T-helper 2 cell treated with Interferon-gamma antibody and Interleukin-4, amounts not matched to agents 5 μg/mL and 100 μg/mL, for 36 hours (primary cell): ENCODE results near the gene TUBB8B.
"Not testable (repeated sequence)": the region's sequence is repeated elsewhere in the genome, so short reads cannot be mapped to it uniquely, and the experiment has no call there.

Experiments used
- DNase-seq: peaks from one replicate; pipeline ENCODE4 v3.0.0; 2021; ENCODE audit warnings: low spot score
- H3K27ac Mint-ChIP-seq: one replicate; pipeline ENCODE4 v1.8.0; 2021; ENCODE audit warnings: mild to moderate bottlenecking, mixed read lengths
- H3K27me3 Mint-ChIP-seq: one replicate; pipeline ENCODE4 v1.8.0; 2021; ENCODE audit warnings: low read depth, mixed read lengths
- H3K36me3 Mint-ChIP-seq: one replicate; pipeline ENCODE4 v1.8.0; 2021; ENCODE audit warnings: low read depth, mixed read lengths
- H3K4me1 Mint-ChIP-seq: one replicate; pipeline ENCODE4 v1.8.0; 2021; ENCODE audit warnings: low read depth, mixed read lengths
- H3K4me3 Mint-ChIP-seq: one replicate; pipeline ENCODE4 v1.8.0; 2022; ENCODE audit warnings: mild to moderate bottlenecking, moderate library complexity, mixed read lengths
- H3K9me3 Mint-ChIP-seq: one replicate; pipeline ENCODE4 v1.8.0; 2021; ENCODE audit warnings: mixed read lengths

TUBB8B gene

DNA sequence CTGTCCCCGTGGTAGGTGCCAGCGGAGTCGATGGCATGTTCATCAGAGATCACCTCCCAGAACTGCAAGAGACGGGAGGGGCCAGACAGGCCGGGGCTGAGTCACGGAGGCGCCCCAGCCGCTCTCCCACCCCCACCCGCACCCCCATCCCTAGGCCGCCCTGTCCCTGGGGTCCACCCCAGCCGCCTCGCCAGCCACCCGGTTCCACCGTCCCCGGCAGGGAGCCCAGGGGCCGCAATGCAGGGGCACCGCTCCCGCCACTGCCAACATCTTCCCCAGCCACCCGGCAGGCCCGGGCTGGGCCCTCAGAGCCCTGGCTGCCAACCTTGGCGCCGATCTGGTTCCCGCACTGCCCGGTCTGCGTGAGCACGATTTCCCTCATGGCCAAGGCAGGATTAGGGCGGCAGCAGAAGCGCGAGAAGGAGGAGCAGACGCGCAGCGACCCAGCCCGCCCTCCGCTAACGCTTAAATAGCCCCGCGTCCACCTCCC, at the start of gene TUBB8B:
Gene TUBB8B (minus strand): TSS at position 440 of the 490 bp plus-strand sequence. CDS start 58 bp downstream, at position 382.
- H3K9me3 Mint-ChIP-seq, H3K4me1 Mint-ChIP-seq, H3K27ac Mint-ChIP-seq, H3K4me3 Mint-ChIP-seq, H3K27me3 Mint-ChIP-seq, H3K36me3 Mint-ChIP-seq, DNase-seq: not testable (repeated sequence)

DNA sequence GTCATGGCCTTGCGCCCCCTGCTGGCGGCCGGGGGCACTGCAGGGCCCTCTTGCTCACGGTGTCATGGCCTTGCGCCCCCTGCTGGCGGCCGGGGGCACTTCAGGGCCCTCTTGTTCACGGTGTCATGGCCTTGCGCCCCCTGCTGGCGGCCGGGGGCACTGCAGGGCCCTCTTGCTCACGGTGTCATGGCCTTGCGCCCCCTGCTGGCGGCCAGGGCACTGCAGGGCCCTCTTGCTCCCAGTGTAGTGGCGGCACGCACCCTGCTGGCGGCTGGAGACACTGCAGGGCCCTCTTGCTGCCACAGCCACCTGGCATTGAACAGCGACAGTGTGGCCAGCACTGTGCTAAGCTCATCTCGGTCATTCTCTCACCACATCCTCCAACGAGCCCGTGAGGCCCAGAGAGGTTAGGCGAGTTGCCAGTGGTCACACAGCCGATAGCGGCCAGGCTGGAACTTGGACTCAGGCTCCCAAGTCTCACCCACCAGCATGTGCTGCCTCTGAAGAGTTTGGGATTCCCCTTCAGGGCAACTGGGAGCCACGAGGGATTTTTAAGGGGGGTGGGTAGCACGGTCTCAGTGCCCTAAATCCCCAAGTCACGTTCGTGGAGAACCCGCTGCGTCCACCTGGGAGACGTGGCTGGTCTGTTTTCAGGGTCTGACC, 48.0 kb upstream of the TUBB8B start:
- not testable (repeated sequence) for H3K27ac Mint-ChIP-seq, H3K36me3 Mint-ChIP-seq, H3K4me1 Mint-ChIP-seq, H3K9me3 Mint-ChIP-seq, H3K4me3 Mint-ChIP-seq
- DNase-seq: peak; percentile 23
- peaks cover 13% of the 10 kb centered on the region for H3K27me3 Mint-ChIP-seq

GRCh38 chr18:96767-97131, 47.3 kb upstream of the TUBB8B start:
- peak; percentile 55 for DNase-seq
- not testable (repeated sequence) for H3K4me3 Mint-ChIP-seq, H3K9me3 Mint-ChIP-seq, H3K27ac Mint-ChIP-seq, H3K4me1 Mint-ChIP-seq, H3K36me3 Mint-ChIP-seq
- peaks cover 12% of the 10 kb centered on the region for H3K27me3 Mint-ChIP-seq

DNA sequence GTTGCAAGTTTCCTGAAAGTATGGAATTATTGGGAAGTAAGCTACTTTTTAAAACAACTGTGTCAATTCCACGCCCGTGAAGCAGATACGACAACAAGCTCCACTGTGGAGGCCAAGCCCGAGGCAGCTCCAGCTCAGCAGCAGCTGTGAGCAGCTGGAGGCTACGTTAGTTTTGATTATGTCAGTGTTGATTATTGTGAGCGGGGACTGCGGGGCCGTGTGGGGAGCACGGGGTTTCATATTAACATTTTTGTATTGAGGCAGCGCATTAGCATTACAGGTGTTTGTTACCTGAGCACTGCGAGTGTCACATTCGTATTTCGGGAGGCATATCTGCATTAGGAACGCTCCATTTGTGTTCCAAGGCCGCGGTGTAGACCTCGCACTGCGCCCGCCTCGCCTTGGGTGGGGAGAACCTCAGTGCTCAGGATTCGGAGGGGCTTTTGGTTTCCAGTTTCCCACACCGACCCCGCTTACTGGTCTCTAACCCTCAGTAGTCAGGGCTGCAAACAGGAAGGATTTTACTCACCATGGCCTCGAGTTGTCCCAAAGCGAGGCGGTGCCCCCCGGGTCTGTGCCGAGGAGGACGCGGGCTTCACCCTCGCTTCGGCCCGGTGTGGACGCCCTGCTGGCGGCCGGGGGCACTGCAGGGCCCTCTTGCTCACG, 46.8 kb upstream of the TUBB8B start:
- H3K9me3 Mint-ChIP-seq, H3K27ac Mint-ChIP-seq, H3K4me1 Mint-ChIP-seq, DNase-seq, H3K4me3 Mint-ChIP-seq, H3K27me3 Mint-ChIP-seq, H3K36me3 Mint-ChIP-seq: not testable (repeated sequence)

- DNase-seq, H3K4me3 Mint-ChIP-seq, H3K9me3 Mint-ChIP-seq, H3K27me3 Mint-ChIP-seq, H3K36me3 Mint-ChIP-seq, H3K27ac Mint-ChIP-seq, H3K4me1 Mint-ChIP-seq: not testable (repeated sequence)
Observed at GRCh38 chr18:95580-95979, 46.2 kb upstream of the TUBB8B start.

DNA sequence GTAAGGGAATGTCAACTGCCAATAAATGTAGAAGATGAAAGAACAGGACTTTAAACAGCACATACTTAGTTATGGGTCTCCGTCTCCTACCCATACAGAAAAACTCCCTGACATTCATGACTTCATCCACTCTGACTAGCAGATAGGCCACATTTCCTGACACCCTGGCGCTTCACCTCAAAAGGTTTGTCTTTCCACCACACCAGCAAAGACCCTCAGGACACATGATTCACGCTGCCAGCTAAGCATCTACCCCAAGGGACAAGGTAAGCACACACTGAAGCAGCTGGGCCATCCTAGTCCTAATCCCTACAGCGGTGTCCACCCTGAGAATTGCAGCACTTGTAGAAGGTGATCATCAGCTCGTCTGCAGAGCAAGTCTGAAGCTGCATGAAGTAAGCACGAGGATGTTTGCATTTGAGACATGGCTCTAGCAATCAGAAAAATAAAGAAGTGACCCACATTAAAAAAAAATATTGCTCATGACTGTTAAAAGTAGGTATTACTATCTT, 44.5 kb upstream of the TUBB8B start:
- not testable (repeated sequence) for H3K4me3 Mint-ChIP-seq, H3K27ac Mint-ChIP-seq

DNA sequence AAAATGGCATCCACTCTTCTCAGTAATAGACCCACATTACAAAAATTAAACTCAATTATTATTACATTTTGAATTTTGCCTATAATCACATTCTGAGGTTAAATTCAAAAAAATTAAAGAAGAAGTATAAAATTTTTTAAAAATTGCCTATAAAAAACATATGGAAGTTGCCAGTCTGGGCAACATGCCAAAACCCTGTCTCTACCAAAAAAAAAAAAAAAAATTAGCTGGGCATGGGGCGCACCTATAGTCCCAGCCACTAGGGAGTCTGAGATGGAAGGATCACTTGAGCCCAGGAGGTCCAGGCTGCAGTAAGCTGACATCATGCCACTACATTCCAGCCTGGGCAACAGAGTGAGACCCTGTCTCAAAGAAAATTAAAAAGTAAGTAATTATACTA, 42.1 kb upstream of the TUBB8B start:
- H3K36me3 Mint-ChIP-seq, H3K9me3 Mint-ChIP-seq, H3K4me3 Mint-ChIP-seq, DNase-seq, H3K27ac Mint-ChIP-seq, H3K4me1 Mint-ChIP-seq, H3K27me3 Mint-ChIP-seq: not testable (repeated sequence)

More for the DNA sequence above, 44.5 kb upstream of the TUBB8B start:
- not testable (repeated sequence) for H3K36me3 Mint-ChIP-seq, H3K9me3 Mint-ChIP-seq, H3K27me3 Mint-ChIP-seq, H3K4me1 Mint-ChIP-seq, DNase-seq

- H3K4me3 Mint-ChIP-seq, H3K4me1 Mint-ChIP-seq, H3K9me3 Mint-ChIP-seq, DNase-seq, H3K36me3 Mint-ChIP-seq, H3K27ac Mint-ChIP-seq, H3K27me3 Mint-ChIP-seq: not testable (repeated sequence)
Observed at GRCh38 chr18:90396-91193, 41.2 kb upstream of the TUBB8B start.

- not testable (repeated sequence) for H3K27me3 Mint-ChIP-seq, DNase-seq, H3K9me3 Mint-ChIP-seq, H3K36me3 Mint-ChIP-seq, H3K4me1 Mint-ChIP-seq, H3K27ac Mint-ChIP-seq, H3K4me3 Mint-ChIP-seq
Observed at GRCh38 chr18:89124-89523, 39.7 kb upstream of the TUBB8B start.

DNA sequence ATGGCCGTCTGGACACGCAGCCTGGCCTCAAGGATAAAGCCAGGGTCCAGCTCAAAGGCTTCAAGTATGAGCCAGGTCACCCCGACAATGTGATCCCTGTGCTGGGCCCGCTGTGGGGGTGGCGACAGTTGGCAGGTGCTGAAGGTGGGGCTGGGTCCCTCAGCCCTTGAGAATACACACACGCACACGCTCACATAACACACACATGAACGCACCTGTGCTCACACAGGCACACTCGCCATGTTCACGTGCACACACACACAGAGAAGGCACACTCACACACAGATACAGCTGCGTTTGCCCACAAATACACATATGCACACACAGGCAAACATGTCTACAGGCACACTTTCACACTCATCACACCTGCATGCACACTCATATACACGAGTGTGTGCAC, 35.4 kb upstream of the TUBB8B start:
- not testable (repeated sequence) for H3K27ac Mint-ChIP-seq, H3K9me3 Mint-ChIP-seq, H3K27me3 Mint-ChIP-seq, DNase-seq, H3K4me3 Mint-ChIP-seq, H3K36me3 Mint-ChIP-seq, H3K4me1 Mint-ChIP-seq

DNA sequence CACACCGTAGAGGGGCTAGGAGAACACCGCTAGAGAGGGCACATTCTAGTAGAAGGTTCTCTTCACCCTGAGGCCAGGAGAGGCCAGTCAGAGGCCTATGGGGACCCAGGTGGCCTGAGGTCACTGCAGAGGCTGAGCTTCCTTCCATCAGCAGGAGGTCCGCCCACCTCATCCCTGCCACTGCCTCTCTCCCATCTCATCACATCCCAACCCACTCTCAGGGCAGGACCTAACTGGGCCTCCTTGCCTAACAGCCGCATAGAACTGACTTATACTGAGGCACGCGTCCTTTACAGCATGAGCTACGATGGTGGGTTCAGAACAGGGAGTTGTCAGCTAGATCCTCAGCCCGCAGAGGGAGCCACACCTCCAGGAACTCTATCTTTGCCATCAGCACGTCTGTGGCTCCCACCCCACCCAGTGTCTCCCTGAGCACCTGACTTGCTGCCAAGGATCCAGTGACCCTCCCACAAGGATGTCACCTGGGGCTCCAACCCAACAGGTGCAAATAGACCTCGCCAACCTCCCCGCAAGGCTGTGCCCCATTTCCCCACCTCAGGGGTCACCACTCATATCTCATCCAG, 33.3 kb upstream of the TUBB8B start:
- not testable (repeated sequence) for DNase-seq, H3K4me1 Mint-ChIP-seq, H3K27ac Mint-ChIP-seq, H3K4me3 Mint-ChIP-seq, H3K27me3 Mint-ChIP-seq, H3K9me3 Mint-ChIP-seq, H3K36me3 Mint-ChIP-seq

DNA sequence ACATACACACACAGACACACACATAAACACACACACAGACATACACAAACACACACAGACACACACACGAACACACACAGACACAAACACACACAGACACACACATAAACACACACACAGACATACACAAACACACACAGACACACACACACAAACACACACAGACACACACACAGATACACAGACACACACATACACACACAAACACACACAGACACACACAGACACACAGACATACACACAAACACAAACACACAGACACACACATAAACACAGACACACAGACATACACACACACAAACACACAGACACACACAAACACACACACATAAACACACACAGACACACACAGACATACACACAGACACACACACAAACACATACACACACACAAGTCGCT, 31.5 kb upstream of the TUBB8B start:
- not testable (repeated sequence) for DNase-seq, H3K27ac Mint-ChIP-seq, H3K36me3 Mint-ChIP-seq, H3K9me3 Mint-ChIP-seq, H3K27me3 Mint-ChIP-seq, H3K4me1 Mint-ChIP-seq, H3K4me3 Mint-ChIP-seq

- not testable (repeated sequence) for H3K4me1 Mint-ChIP-seq, H3K9me3 Mint-ChIP-seq, DNase-seq, H3K27me3 Mint-ChIP-seq, H3K4me3 Mint-ChIP-seq, H3K36me3 Mint-ChIP-seq, H3K27ac Mint-ChIP-seq
Observed at GRCh38 chr18:80202-80601, 30.8 kb upstream of the TUBB8B start.

GRCh38 chr18:75525-76160, 26.2 kb upstream of the TUBB8B start:
- H3K27ac Mint-ChIP-seq, DNase-seq, H3K9me3 Mint-ChIP-seq, H3K27me3 Mint-ChIP-seq, H3K36me3 Mint-ChIP-seq, H3K4me1 Mint-ChIP-seq, H3K4me3 Mint-ChIP-seq: not testable (repeated sequence)
